ENCODE measurements around the gene TCAP. TPM values are rescaled to one million over a fixed set of nuclear protein-coding genes. Genes with fewer than 3 reads are reported as not detected.
"Not testable (repeated sequence)": the region's sequence is repeated elsewhere in the genome, so short reads cannot be mapped to it uniquely, and the experiment has no call there.

Gene TCAP
- total RNA-seq, 1 donor from 2014 or later, result 0.68 TPM

DNA sequence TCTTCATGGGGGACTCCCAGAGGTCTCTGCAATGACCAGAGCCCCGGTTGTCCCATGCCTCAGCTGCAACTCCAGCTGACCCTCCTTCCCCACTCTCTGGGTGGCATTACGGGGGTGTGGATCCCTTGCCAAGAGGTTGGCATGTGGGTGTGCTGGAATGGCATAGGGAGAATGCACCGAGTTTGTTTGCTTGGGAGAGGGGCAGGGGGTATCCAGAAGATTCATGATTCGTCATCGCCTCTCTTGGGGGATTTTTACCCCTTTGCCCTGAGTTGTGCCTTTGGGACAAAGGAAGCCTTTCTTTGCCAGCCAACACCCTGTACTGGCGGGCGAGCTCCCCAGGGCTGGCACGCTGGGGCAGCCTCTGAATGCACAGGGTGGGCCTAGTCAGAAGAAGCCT, 41.2 kb downstream of the TCAP start:
- no peak for DNase-seq

DNA sequence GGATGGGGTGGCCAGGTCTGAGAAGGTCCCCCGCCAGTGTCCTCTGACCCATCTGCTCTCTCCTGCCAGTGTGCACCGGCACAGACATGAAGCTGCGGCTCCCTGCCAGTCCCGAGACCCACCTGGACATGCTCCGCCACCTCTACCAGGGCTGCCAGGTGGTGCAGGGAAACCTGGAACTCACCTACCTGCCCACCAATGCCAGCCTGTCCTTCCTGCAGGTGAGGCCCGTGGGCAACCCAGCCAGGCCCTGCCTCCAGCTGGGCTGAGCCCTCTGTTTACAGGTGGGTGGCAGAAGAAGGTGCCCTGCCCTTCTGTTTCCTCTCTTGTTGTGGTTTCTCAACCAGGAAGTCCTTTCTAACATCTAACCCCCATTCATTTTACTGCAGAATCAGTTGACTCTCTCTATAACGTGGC, 41.8 kb downstream of the TCAP start:
- DNase-seq, result no peak

DNA sequence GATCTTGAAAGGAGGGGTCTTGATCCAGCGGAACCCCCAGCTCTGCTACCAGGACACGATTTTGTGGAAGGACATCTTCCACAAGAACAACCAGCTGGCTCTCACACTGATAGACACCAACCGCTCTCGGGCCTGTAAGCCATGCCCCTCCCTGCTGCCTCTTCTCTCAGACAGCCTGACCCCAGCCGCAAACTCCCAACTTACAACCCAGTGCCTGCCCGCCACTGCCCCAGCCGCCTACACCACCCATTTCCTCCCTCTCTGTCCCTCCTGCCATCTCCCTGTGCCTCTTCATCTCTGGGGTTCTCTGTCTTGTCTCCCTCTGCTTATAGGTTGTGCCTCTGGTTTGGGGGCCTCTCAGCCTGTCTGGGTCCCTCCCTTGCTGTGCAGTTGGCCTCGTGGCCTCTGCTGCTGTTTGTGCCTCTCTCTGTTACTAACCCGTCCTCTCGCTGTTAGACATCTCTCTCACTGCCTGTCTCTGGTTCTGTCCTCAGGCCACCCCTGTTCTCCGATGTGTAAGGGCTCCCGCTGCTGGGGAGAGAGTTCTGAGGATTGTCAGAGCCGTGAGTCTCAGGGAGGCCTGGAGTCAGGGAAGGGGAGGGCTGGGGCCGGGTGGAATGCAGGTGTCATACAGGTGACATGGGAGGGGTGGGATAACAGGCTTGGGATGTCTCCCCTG, 44.3 kb downstream of the TCAP start:
- no peak for DNase-seq

DNA sequence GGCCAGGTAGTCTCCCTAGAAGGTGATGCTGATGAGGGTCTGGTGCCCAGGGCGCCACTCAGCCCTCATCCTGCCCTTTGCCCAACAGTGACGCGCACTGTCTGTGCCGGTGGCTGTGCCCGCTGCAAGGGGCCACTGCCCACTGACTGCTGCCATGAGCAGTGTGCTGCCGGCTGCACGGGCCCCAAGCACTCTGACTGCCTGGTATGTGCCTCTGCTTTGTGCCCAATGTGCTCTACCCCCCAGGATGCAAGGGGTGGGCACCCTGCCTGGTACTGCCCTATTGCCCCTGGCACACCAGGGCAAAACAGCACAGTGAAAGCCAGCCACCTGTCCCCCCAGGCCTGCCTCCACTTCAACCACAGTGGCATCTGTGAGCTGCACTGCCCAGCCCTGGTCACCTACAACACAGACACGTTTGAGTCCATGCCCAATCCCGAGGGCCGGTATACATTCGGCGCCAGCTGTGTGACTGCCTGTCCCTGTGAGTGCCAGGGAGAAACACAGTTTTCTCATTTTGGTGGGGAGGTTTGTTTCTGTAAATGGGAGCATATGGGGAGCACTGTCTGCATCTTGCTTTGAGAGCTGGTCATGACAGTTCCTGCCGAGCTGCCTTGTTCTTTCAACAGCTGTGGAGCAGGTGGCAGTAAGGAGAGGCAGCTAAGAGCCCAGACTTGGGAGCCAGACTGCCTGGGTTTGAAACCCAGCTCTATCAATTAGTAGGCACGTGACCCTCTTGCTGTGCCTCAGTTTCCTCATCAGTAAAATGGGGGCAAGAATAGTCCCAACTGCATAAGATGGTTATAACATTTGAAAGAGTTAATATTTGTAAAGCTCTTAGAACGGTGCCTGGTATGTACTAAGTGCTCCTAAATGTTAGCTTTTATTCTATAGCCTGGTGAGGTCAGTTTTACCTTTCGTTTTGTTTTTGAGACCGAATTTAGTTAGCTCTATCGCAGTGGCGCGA, 45.1 kb downstream of the TCAP start:
- DNase-seq, result no peak

DNA sequence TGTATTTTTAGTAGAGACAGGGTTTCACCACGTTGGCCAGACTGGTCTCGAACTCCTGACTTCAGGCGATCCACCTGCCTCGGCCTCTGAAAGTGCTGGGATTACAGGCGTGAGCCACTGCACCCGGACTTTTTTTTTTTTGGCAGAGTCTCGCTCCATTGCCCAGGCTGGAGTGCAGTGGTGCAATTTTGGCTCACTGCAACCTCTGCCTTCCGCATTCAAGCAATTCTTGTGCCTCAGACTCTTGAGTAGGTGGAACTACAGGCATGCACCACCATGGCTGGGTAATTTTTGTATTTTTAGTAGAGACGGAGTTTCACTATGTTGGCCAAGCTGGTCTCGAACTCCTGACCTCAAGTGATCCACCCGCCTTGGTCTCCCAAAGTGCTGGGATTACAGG, 45.9 kb downstream of the TCAP start:
- not testable (repeated sequence) for DNase-seq

DNA sequence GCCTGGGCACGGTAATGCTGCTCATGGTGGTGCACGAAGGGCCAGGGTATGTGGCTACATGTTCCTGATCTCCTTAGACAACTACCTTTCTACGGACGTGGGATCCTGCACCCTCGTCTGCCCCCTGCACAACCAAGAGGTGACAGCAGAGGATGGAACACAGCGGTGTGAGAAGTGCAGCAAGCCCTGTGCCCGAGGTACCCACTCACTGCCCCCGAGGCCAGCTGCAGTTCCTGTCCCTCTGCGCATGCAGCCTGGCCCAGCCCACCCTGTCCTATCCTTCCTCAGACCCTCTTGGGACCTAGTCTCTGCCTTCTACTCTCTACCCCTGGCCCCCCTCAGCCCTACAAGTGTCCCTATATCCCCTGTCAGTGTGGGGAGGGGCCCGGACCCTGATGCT, 46.7 kb downstream of the TCAP start:
- no peak for DNase-seq

DNA sequence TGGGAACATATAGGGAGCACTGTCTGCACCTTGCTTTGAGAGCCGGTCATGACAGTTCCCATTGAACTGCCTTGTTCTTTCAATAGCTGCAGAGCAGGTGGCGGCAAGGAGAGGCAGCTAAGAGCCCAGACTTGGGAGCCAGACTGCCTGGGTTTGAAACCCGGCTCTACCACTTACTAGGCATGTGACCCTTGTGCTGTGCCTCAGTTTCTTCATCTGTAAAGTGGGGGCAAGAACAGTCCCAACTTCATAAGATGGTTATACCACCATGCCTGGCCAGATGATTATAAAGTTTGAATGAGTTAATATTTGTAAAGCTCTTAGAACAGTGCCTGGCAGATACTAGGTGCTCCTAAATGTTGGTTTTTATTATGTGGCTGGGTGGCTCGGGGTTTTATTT, 49.1 kb downstream of the TCAP start:
- DNase-seq, result no peak

DNA sequence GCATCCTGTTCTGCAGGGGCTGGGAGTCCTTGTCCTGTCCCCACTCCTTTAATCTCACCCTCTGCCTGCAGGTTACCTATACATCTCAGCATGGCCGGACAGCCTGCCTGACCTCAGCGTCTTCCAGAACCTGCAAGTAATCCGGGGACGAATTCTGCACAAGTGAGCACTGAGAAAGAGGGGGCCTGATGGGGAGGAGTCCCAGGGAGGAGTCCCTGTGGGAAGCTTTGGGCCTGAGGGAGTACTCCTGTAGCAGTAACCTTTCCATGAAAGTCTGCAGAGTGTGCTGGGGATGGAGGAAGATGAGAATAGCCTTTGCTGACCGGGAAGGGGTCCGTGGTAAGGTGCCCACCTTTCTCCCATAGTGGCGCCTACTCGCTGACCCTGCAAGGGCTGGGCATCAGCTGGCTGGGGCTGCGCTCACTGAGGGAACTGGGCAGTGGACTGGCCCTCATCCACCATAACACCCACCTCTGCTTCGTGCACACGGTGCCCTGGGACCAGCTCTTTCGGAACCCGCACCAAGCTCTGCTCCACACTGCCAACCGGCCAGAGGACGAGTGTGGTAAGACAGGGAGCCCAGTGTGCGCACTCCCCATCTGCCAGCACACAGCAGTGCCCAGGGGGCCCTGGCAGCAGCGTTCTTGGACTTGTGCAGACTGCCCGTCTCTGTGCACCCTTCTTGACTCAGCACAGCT, 50.4 kb downstream of the TCAP start:
- no peak for DNase-seq

Other genes with a start within 250 kb of the TCAP start
- 18.9 and 32.2 TPM in 2 replicates for gene MED1, start 214.1 kb upstream of the TCAP start, total RNA-seq
- gene CDK12, start 203.9 kb upstream of the TCAP start, total RNA-seq, result 24.5 and 29.5 TPM in 2 replicates
- gene NEUROD2, start 57.4 kb upstream of the TCAP start, total RNA-seq, result not detected in 2 replicates
- gene PPP1R1B, start 38.4 kb upstream of the TCAP start, total RNA-seq, result not detected in 2 replicates
- gene STARD3, start 28.2 kb upstream of the TCAP start, total RNA-seq, result 46.6 and 73.2 TPM in 2 replicates
- gene PNMT, start 3.1 kb downstream of the TCAP start, total RNA-seq, result 1.2 and 1.7 TPM in 2 replicates
- gene PGAP3, start 22.7 kb downstream of the TCAP start, total RNA-seq, result 4.0 and 5.4 TPM in 2 replicates
- gene ERBB2, start 34.7 kb downstream of the TCAP start, total RNA-seq, result 3.4 and 4.4 TPM in 2 replicates
- gene MIEN1, start 65.2 kb downstream of the TCAP start, total RNA-seq, result 13.4 and 18.5 TPM in 2 replicates
- 0.28 and 0.34 TPM in 2 replicates for gene GRB7, start 72.6 kb downstream of the TCAP start, total RNA-seq
- gene IKZF3, start 199.0 kb downstream of the TCAP start, total RNA-seq, result not detected in 2 replicates
- gene ZPBP2, start 202.9 kb downstream of the TCAP start, total RNA-seq, result not detected in 2 replicates

Data from dermis blood vessel endothelial cell (primary cell).